KBM-7 (cell line): ENCODE data around the gene OR2A1.
"Not testable (repeated sequence)": the region's sequence is repeated elsewhere in the genome, so short reads cannot be mapped to it uniquely, and the experiment has no call there.

ENCODE experiments used
- DNase-seq: peaks from one replicate; pipeline ENCODE4 v3.0.0-alpha.2; 2015
- in situ Hi-C: fragments of 300-500 bp; cut with MboI; formaldehyde crosslinking; loops from 2 replicates; pipeline ENCODE4 v1.14.3; 2020; ENCODE audit warnings: low sequenced_read_pairs, low pct_unique_long_range_greater_than_20kb, mixed read lengths

The OR2A1 gene

GRCh38 chr7:144319547-144319946, 7.3 kb downstream of the OR2A1 start:
- in situ Hi-C loops, result not testable (repeated sequence)

GRCh38 chr7:144321677-144322206, 9.5 kb downstream of the OR2A1 start:
- in situ Hi-C loops, DNase-seq: not testable (repeated sequence)

More at GRCh38 chr7:144319547-144319946, 7.3 kb downstream of the OR2A1 start:
- not testable (repeated sequence) for DNase-seq

- DNase-seq, in situ Hi-C loops: not testable (repeated sequence)
Observed at GRCh38 chr7:144323359-144323758, 11.1 kb downstream of the OR2A1 start.

GRCh38 chr7:144325868-144326267, 13.6 kb downstream of the OR2A1 start:
- DNase-seq, in situ Hi-C loops: not testable (repeated sequence)

- DNase-seq, in situ Hi-C loops: not testable (repeated sequence)
Observed at GRCh38 chr7:144330044-144330443, 17.8 kb downstream of the OR2A1 start.

- DNase-seq, in situ Hi-C loops: not testable (repeated sequence)
Observed at GRCh38 chr7:144331221-144331995, 19.2 kb downstream of the OR2A1 start.

- DNase-seq, in situ Hi-C loops: not testable (repeated sequence)
Observed at GRCh38 chr7:144331996-144332288, 19.7 kb downstream of the OR2A1 start.

GRCh38 chr7:144348625-144349024, 36.4 kb downstream of the OR2A1 start:
- DNase-seq, in situ Hi-C loops: not testable (repeated sequence)

GRCh38 chr7:144351667-144352066, 39.4 kb downstream of the OR2A1 start:
- in situ Hi-C loops, DNase-seq: not testable (repeated sequence)

- DNase-seq, in situ Hi-C loops: not testable (repeated sequence)
Observed at GRCh38 chr7:144355176-144355822, 43.1 kb downstream of the OR2A1 start, which contains the start of gene ARHGEF5. TSS of gene ARHGEF5 (plus strand) at chr7:144355402. CDS start at chr7:144362670, 7,268 bp downstream.

GRCh38 chr7:144356185-144356584, 44.0 kb downstream of the OR2A1 start:
- DNase-seq, in situ Hi-C loops: not testable (repeated sequence)

- DNase-seq, in situ Hi-C loops: not testable (repeated sequence)
Observed at GRCh38 chr7:144356860-144357259, 44.6 kb downstream of the OR2A1 start.

GRCh38 chr7:144362061-144362460, 49.8 kb downstream of the OR2A1 start:
- DNase-seq, in situ Hi-C loops: not testable (repeated sequence)

GRCh38 chr7:144365523-144365922, 53.3 kb downstream of the OR2A1 start:
- in situ Hi-C loops, DNase-seq: not testable (repeated sequence)

GRCh38 chr7:144367250-144367649, 55.0 kb downstream of the OR2A1 start:
- in situ Hi-C loops, DNase-seq: not testable (repeated sequence)

GRCh38 chr7:144369221-144369620, 57.0 kb downstream of the OR2A1 start:
- in situ Hi-C loops, DNase-seq: not testable (repeated sequence)
